SK-N-MC (cell line): ENCODE results near the gene LIPC.

ENCODE experiments used
- DNase-seq: peaks from one replicate; pipeline ENCODE4 v3.0.0-alpha.2; 2011; ENCODE audit warnings: low read depth, low spot score
- H3K27ac ChIP-seq: fragments of 200-600 bp; sonication (generic); 2 replicates; pipeline ENCODE4 v1.5.1; 2016; ENCODE audit warnings: mixed run types
- H3K36me3 ChIP-seq: fragments of 200-600 bp; sonication (generic); 2 replicates; pipeline ENCODE4 v1.6.1; 2017; ENCODE audit warnings: antibody characterized with exemption, low read length, mixed read lengths; ENCODE audit not compliant: insufficient read depth
- H3K4me3 ChIP-seq: fragments of 200-600 bp; sonication (generic); 2 replicates; pipeline ENCODE4 v1.5.1; 2016
- H3K9ac ChIP-seq: fragments of 200-600 bp; sonication (generic); 2 replicates; pipeline ENCODE4 v1.8.0; 2017; ENCODE audit warnings: mixed run types, mixed read lengths; ENCODE audit not compliant: insufficient read length
- H3K9me3 ChIP-seq: fragments of 200-600 bp; sonication (generic); 2 replicates; pipeline ENCODE4 v1.6.1; 2017; ENCODE audit warnings: low read depth, mild to moderate bottlenecking, antibody characterized with exemption, low read length, moderate library complexity, mixed read lengths
- EZH2 ChIP-seq: fragments of 200-600 bp; sonication (generic); IDR thresholded peaks from one replicate; pipeline ENCODE4 v1.6.1; 2017; ENCODE audit warnings: antibody characterized with exemption
- FOXP2 ChIP-seq: optimal IDR thresholded peaks from 2 replicates; pipeline ENCODE3; 2011; ENCODE audit warnings: mild to moderate bottlenecking, moderate library complexity; ENCODE audit not compliant: insufficient read depth; ENCODE audit errors: extremely low read length, control extremely low read depth
- POLR2AphosphoS5 ChIP-seq: IDR thresholded peaks from 2 replicates; pipeline ENCODE4 v1.6.1; 2012; ENCODE audit warnings: mild to moderate bottlenecking, low read depth, low read length, borderline replicate concordance

The LIPC gene

DNA sequence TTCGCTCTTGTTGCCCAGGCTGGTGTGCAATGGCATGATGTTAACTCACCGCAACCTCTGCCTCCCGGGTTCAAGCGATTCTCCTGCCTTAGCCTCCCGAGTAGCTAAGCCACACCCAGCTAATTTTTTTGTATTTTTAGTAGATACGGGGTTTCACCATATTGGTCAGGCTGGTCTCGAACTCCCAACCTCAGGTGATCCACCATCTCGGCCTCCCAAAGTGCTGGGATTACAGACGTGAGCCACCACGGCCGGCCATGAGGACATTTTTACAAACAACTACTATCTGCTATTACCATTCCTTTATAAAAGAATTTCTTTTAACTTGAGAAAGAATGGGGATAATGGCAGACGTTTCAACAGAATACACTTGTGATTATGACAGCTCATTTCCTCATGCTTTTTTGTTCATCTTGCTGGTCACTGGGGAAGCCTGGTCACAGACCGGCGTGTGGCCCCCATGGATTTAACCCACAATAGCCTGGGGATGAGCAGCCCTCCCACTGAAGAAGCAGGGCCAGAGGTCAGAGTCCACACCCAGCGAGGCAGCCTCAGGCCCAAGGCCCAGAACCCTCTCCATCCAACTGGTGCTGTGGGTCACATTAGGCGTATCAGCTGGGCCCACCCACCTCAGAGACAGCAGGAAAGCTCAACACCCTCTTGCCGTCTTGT, 112.0 kb downstream of the LIPC start:
- no peak overlapping the region for H3K9ac ChIP-seq
- H3K27ac ChIP-seq, result no peak overlapping the region
- no peak overlapping the region for H3K4me3 ChIP-seq
- DNase-seq, result no peak
- H3K9me3 ChIP-seq, result no peaks in the 10 kb centered on the region
- H3K36me3 ChIP-seq, result no peaks in the 10 kb centered on the region
- TF ChIP-seq EZH2, result no peak
- TF ChIP-seq FOXP2, result no peak
- TF ChIP-seq POLR2AphosphoS5, result no peak

DNA sequence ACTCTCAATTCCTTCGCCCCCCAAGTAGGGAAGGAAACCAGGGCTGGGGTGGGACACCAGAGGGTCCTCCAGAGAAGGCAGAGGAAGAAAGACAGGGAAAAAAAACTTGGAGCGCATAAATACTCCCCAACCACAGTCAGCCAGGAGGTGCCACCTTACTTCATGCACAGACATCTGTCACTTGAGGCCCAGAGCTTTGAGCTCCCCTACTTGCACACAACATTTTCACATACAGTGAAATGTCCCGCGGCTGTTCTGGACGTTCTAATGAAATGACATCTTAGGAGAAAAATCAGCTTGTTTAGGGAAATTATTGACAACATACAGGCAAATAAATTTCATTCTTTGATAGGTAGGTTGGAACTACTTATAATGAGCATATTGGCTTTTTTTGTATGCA, 113.0 kb downstream of the LIPC start:
- Histone ChIP-seq H3K4me3 (no peak overlapping the region), H3K27ac (no peak overlapping the region), H3K9ac (no peak overlapping the region), H3K36me3 (no peaks in the 10 kb centered on the region), H3K9me3 (no peaks in the 10 kb centered on the region)
- DNase-seq, result no peak
- TF ChIP-seq POLR2AphosphoS5, result no peak
- TF ChIP-seq FOXP2, result no peak
- no peak for TF ChIP-seq EZH2

- no peak for DNase-seq
- H3K27ac ChIP-seq, result no peak overlapping the region
These were observed 113.7 kb downstream of the LIPC start for GRCh38 chr15:58545307-58546065.

DNA sequence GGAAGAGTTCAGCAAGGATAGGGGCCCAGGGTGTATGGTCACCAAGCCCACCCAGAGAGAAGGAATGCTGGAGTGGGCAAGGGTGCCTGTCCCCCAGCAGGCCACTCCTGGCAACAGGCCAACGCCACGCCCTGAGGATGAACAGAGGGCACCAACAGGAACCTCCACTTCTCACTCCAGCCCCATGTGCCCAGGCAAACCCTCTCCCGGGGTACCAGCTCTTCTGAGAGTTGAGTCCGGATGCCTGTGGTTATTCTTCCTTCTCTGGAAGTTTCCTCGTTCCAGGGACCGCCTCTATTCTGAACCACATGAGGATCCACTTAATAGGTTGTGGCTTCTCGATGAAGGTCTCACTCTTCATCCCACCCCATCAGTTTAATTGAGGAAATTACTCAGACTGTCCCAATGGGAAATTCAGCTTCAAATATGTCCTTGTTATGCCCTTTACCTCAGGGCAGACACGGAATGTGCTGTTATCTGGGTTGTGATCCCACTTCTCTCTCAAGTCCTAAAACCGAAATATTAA, 114.3 kb downstream of the LIPC start:
- DNase-seq, result no peak
- H3K9me3 ChIP-seq, result no peaks in the 10 kb centered on the region
- no peak overlapping the region for H3K9ac ChIP-seq
- TF ChIP-seq FOXP2 (no peak), EZH2 (no peak), POLR2AphosphoS5 (no peak)
- no peak overlapping the region for H3K4me3 ChIP-seq
- no peak overlapping the region for H3K27ac ChIP-seq
- no peaks in the 10 kb centered on the region for H3K36me3 ChIP-seq

More at GRCh38 chr15:58545307-58546065, 113.7 kb downstream of the LIPC start:
- no peak for TF ChIP-seq FOXP2
- no peak for TF ChIP-seq EZH2
- TF ChIP-seq POLR2AphosphoS5, result no peak
- H3K9me3 ChIP-seq, result no peaks in the 10 kb centered on the region
- no peak overlapping the region for H3K4me3 ChIP-seq
- H3K9ac ChIP-seq, result no peak overlapping the region
- H3K36me3 ChIP-seq, result no peaks in the 10 kb centered on the region

DNA sequence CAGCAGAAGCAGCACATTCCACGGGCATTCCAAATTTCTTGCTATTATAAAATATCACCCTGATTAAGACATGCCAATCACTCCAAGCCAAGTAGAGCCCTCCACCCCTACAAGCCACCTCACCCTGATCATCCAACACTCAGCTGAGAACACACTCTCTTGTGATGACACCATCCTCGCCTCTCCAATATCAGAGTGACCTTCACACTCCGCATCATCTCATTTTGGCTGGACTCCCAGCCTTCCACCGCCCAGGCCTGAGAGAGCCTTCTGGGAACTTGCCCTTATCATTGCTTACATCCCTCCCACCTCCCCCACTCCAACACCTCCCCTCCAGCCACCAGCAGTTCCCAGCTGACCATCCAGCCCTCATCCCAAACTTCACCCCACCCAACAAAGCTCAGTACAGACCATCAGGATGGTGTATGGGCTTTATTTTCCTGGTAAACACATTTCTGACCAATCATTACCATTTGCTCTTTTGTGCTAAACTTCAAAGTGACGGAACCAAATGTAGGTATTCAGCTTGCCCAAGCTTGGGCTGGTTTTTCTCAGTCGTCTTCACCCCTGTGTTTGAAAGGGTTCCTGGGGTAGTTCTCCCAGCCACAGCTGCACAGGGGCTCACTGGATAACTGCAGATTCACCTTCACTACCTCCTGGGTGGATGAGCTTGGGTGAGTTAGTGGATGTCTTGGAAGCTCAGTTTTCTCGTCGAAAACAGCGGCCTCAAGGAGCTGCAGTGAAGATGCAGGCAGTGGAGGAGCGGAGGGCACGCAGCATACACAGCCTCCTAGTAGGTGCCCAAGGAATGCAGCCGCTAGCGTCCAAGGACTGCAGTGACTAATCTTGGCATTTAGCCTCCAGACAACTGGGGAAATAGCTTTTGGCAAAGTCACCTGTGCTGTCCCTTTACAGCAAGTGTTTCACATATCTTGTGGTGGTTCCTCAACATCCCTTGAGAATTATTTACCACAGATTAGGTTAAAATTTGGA, 115.1 kb downstream of the LIPC start:
- no peaks in the 10 kb centered on the region for H3K36me3 ChIP-seq
- TF ChIP-seq FOXP2 (no peak), POLR2AphosphoS5 (no peak), EZH2 (no peak)
- H3K4me3 ChIP-seq, result no peak overlapping the region
- no peaks in the 10 kb centered on the region for H3K9me3 ChIP-seq
- no peak for DNase-seq
- no peak overlapping the region for H3K9ac ChIP-seq
- no peak overlapping the region for H3K27ac ChIP-seq

- Histone ChIP-seq H3K9me3 (no peaks in the 10 kb centered on the region), H3K27ac (no peak overlapping the region), H3K4me3 (no peak overlapping the region), H3K9ac (no peak overlapping the region), H3K36me3 (no peaks in the 10 kb centered on the region)
- TF ChIP-seq POLR2AphosphoS5, result no peak
- no peak for TF ChIP-seq EZH2
- TF ChIP-seq FOXP2, result no peak
- DNase-seq, result no peak
These were observed 116.0 kb downstream of the LIPC start for GRCh38 chr15:58547628-58548307.

- no peak overlapping the region for H3K9ac ChIP-seq
- H3K9me3 ChIP-seq, result no peaks in the 10 kb centered on the region
- H3K4me3 ChIP-seq, result no peak overlapping the region
- TF ChIP-seq POLR2AphosphoS5 (no peak), FOXP2 (no peak), EZH2 (no peak)
- no peaks in the 10 kb centered on the region for H3K36me3 ChIP-seq
- H3K27ac ChIP-seq, result no peak overlapping the region
- DNase-seq, result no peak
These were observed 116.7 kb downstream of the LIPC start for GRCh38 chr15:58548308-58549012.
